ENCODE measurements around the gene FOSB.
A peak's percentile ranks its signal among the peaks of the same experiment; 100 is the strongest.
"Not testable (repeated sequence)": the region's sequence is repeated elsewhere in the genome, so short reads cannot be mapped to it uniquely, and the experiment has no call there.

Gene FOSB

DNA sequence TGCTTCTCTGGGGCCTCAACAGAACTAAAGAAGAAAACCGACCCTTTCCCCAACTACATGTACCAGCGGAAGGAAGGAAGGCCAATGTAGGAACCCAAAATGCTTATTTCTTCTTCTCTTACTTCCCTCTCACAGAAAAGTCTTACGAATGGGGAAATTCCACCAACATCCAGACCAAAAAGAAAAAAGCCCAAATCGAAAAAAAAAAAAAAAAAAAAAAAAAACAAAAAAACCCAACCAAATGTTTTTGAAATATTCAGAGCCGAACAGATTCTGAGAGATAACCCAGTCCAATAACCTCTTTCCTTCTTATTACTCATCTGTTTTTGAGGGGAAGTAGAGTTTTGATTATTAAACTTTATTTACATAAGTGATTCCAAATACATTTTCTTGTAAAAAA, 34.3 kb downstream of the FOSB start:
- Mint-ChIP-seq H3K27ac (peak overlapping the region; percentile 90), H3K9me3 (no peaks in the 10 kb centered on the region), H3K4me1 (ENCODE audit: low read depth) (peaks cover 78% of the 10 kb centered on the region), H3K36me3 (ENCODE audit: low read depth) (peaks cover 7% of the 10 kb centered on the region), H3K27me3 (peaks cover 24% of the 10 kb centered on the region), H3K4me3 (peak overlapping the region; percentile 11)
- intact Hi-C loops (cut with micrococcal nuclease) = no loop called here

DNA sequence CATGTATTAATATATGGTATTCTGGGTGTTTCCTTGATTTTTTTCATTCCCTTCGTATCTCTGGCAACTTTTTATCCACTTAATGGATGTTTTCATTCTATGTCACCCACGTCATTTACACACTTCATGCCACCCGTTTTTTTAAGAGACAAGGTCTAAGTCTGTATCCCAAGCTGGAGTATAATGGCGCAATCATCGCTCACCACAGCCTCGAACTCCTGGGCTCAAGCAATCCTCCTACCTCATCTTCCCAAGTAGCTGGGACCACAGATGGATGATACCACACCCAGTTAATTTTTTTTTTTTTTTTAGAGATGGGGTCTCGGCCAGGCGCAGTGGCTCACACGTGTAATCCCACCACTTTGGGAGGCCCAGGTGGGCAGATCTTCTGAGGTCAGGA, 36.1 kb downstream of the FOSB start:
- Mint-ChIP-seq H3K27ac (peak overlapping the region; percentile 90), H3K4me1 (ENCODE audit: low read depth) (peaks cover 62% of the 10 kb centered on the region), H3K36me3 (ENCODE audit: low read depth) (peaks cover 23% of the 10 kb centered on the region), H3K4me3 (no peak overlapping the region), H3K9me3 (no peaks in the 10 kb centered on the region), H3K27me3 (peaks cover 8% of the 10 kb centered on the region)
- intact Hi-C loops (cut with micrococcal nuclease) = no loop called here

DNA sequence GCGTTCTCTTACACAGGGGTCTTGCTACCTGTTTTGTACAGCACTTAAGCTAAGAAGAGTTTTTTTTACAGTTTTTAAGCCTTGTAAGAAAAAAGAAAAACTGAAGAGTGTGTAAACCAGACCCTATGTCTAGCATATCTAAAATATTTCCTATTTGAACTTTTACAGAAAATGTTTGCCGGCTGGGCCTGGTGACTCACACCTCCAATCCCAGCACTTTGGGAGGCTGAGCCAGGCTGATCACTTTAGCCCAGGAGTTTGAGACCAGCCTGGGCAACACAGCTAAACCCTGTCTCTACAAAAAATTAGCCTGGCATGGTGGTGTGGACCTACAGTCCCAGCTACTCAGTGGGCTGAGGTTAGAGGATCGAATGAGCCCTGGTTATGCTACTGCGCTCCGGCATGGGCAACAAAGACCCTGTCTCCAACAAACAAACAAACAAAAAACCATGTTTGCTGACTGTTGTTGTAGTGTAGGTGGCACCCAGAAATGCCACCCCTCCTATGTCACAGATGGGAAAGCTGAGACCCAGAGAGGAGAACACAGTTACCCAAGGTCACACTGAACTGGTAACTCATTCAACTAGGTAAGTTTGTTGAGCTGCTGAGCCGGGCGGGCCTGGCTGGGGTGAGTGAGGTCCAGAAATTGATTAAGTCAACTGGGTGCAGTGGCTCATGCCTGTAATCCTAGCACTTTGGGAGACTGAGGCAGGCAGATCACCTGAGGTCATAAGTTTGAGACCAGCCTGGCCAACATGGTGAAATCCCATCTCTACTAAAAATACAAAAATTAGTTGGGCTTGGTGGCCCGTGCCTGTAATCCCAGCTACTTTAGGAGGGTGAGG, 37.6 kb downstream of the FOSB start:
- Mint-ChIP-seq H3K36me3 (ENCODE audit: low read depth) (peaks cover 38% of the 10 kb centered on the region), H3K4me1 (ENCODE audit: low read depth) (peaks cover 62% of the 10 kb centered on the region), H3K27ac (peak overlapping the region; percentile 94), H3K27me3 (no peaks in the 10 kb centered on the region), H3K9me3 (no peaks in the 10 kb centered on the region), H3K4me3 (peak overlapping the region; percentile 59)
- intact Hi-C loops (cut with micrococcal nuclease) = no loop called here

- peaks cover 62% of the 10 kb centered on the region for H3K4me1 Mint-ChIP-seq (ENCODE audit: low read depth)
- no peaks in the 10 kb centered on the region for H3K27me3 Mint-ChIP-seq
- H3K4me3 Mint-ChIP-seq = peak overlapping the region; percentile 59
- no peaks in the 10 kb centered on the region for H3K9me3 Mint-ChIP-seq
- H3K36me3 Mint-ChIP-seq (ENCODE audit: low read depth) = peaks cover 44% of the 10 kb centered on the region
- peak overlapping the region; percentile 94 for H3K27ac Mint-ChIP-seq
- intact Hi-C loops (cut with micrococcal nuclease) = no loop called here
Measured at GRCh38 chr19:45505996-45506245, 38.1 kb downstream of the FOSB start.

GRCh38 chr19:45506246-45506988, 38.6 kb downstream of the FOSB start:
- peaks cover 49% of the 10 kb centered on the region for H3K36me3 Mint-ChIP-seq (ENCODE audit: low read depth)
- H3K4me3 Mint-ChIP-seq = peak overlapping the region; percentile 99
- no peaks in the 10 kb centered on the region for H3K27me3 Mint-ChIP-seq
- H3K9me3 Mint-ChIP-seq = no peaks in the 10 kb centered on the region
- H3K4me1 Mint-ChIP-seq (ENCODE audit: low read depth) = peaks cover 62% of the 10 kb centered on the region
- intact Hi-C loops (cut with micrococcal nuclease) = no loop called here
- H3K27ac Mint-ChIP-seq = peak overlapping the region; percentile 94

DNA sequence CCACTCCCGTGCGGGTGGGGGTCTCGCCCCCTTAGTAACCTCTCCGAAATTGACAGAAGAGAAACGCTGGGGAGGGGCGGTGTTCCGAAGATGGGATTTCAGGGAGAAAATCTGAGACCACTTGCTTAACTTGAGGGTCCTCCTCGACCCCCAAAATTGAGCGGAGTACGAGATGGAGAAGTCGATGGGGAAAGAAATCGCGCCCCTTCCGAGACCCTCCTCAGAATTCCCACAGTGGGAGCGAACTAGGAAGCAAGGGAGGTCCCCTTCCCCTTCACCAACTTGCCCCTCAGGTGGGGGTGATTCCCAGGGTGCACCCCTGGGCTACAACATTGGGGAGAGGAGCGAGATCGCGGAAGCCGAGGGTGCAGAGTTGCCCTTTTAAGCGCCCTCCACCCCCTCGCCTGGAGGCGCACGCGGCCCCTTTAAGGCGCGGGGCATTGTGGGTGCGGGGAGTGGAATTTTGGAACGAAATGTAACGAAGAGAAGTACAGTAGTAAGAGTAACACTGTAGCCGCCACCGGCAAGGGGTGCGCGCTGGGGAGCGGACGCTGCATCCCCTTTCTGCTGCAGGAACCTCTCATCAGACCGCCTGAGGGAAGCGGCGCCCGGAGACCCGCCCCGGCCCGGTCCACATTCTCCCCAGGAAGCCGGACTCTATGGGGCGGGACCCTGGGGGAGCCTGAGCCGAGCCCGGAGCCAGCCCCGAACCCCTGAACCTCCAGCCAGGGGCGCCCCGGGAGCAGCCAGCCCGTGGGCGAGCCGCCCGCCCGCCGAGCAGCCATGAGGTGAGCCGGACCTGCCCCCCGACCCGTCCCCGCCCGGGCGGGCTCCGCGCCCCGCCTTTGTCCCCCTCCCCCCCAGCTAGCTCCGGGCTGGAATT, 39.4 kb downstream of the FOSB start, which contains the start of gene VASP:
Gene VASP, plus strand, starts transcription at position 491 of the 883 bp plus-strand sequence. Its CDS starts 293 bp downstream, at position 784.
- H3K4me3 Mint-ChIP-seq = peak within 1 kb of the TSS; percentile 99
- intact Hi-C loops (cut with micrococcal nuclease) = no loop called here
- no peaks in the 10 kb centered on the region for H3K27me3 Mint-ChIP-seq
- no peaks in the 10 kb centered on the region for H3K9me3 Mint-ChIP-seq
- peaks cover 63% of the 10 kb centered on the region for H3K4me1 Mint-ChIP-seq (ENCODE audit: low read depth)
- H3K27ac Mint-ChIP-seq = peak within 1 kb of the TSS; percentile 94
- peaks cover 53% of the 10 kb centered on the region for H3K36me3 Mint-ChIP-seq (ENCODE audit: low read depth)

- no peaks in the 10 kb centered on the region for H3K27me3 Mint-ChIP-seq
- H3K27ac Mint-ChIP-seq = peak overlapping the region; percentile 94
- H3K4me1 Mint-ChIP-seq (ENCODE audit: low read depth) = peaks cover 63% of the 10 kb centered on the region
- H3K36me3 Mint-ChIP-seq (ENCODE audit: low read depth) = peaks cover 61% of the 10 kb centered on the region
- H3K4me3 Mint-ChIP-seq = peak overlapping the region; percentile 99
- intact Hi-C loops (cut with micrococcal nuclease) = loop anchor here (2.0 kb wide), 1 partner anchor 15 kb away; no protein-coding TSS in a partner anchor
- H3K9me3 Mint-ChIP-seq = no peaks in the 10 kb centered on the region
Measured at GRCh38 chr19:45507872-45508416, 40.1 kb downstream of the FOSB start.

DNA sequence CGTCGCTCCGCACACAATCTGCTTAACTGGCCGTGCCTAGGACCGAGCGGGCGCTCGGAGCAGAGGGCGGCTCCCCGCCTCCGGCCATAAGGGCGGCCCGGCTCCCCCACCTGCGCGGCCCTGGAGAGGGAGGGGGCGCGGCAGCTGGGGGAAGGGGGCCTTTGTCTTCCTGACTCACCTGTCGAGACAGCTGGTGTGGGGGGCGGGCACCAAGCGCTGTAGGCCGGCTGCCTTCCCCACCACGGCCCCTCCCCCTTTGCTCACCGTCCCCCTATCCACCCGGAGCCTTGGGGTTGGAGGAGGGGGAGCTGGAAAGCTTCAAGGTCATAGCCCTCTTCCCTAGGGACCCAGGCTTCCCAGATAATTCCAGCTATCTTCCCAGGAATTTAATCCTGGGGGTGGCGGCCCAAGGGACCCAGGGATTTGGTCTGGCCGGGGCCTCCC, 40.6 kb downstream of the FOSB start:
- Mint-ChIP-seq H3K36me3 (ENCODE audit: low read depth) (peaks cover 66% of the 10 kb centered on the region), H3K4me3 (peak overlapping the region; percentile 99), H3K27ac (peak overlapping the region; percentile 94), H3K27me3 (no peaks in the 10 kb centered on the region), H3K9me3 (no peaks in the 10 kb centered on the region), H3K4me1 (ENCODE audit: low read depth) (peaks cover 65% of the 10 kb centered on the region)
- intact Hi-C loops (cut with micrococcal nuclease) = loop anchor here (2.0 kb wide), 1 partner anchor 14 kb away; no protein-coding TSS in a partner anchor

- peaks cover 72% of the 10 kb centered on the region for H3K36me3 Mint-ChIP-seq (ENCODE audit: low read depth)
- intact Hi-C loops (cut with micrococcal nuclease) = loop anchor here (2.0 kb wide), 1 partner anchor 14 kb away; no protein-coding TSS in a partner anchor
- peak overlapping the region; percentile 99 for H3K4me3 Mint-ChIP-seq
- no peaks in the 10 kb centered on the region for H3K9me3 Mint-ChIP-seq
- H3K27ac Mint-ChIP-seq = peak overlapping the region; percentile 94
- no peaks in the 10 kb centered on the region for H3K27me3 Mint-ChIP-seq
- peaks cover 66% of the 10 kb centered on the region for H3K4me1 Mint-ChIP-seq (ENCODE audit: low read depth)
Measured at GRCh38 chr19:45508861-45509691, 41.3 kb downstream of the FOSB start.

DNA sequence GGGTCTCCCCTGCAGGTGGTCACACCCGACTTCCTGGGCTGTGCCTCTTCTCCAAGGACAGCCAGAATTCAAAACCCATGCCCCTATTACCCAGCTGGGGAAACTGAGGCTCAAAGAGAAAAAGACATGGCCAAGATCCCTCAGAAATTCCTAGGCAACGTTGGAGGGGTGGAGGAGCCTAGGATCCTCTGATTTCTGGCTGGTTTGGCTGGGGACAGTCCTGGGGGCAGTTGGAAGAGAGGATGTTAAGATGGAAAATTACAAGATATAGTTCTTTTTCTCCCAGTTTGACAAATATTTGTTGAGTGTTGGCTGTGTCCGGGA, 41.9 kb downstream of the FOSB start:
- Mint-ChIP-seq H3K27me3 (no peaks in the 10 kb centered on the region), H3K27ac (peak overlapping the region; percentile 94), H3K4me3 (peak overlapping the region; percentile 99), H3K36me3 (ENCODE audit: low read depth) (peaks cover 74% of the 10 kb centered on the region), H3K4me1 (ENCODE audit: low read depth) (peaks cover 68% of the 10 kb centered on the region), H3K9me3 (no peaks in the 10 kb centered on the region)
- intact Hi-C loops (cut with micrococcal nuclease) = loop anchor here (2.0 kb wide), 1 partner anchor 13 kb away; no protein-coding TSS in a partner anchor

DNA sequence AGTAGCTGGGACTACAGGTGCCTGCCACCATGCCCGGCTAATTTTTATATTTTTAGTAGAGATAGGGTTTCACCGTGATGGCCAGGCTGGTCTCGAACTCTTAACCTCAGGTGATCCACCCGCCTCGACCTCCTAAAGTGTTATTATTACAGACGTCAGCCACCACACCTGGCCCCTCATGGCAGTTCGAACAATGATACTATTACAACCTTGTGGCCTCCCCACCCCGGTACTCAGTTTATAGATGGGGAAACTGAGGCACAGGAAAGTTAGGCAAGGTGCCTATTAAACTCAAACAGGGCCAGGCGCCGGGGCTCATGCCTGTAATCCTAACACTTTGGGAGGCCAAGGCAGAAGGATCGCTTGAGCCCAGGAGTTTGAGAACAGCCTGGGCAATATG, 42.6 kb downstream of the FOSB start:
- H3K9me3 Mint-ChIP-seq; intact Hi-C loops (cut with micrococcal nuclease); H3K27me3 Mint-ChIP-seq: not testable (repeated sequence)
- Mint-ChIP-seq H3K27ac (peak overlapping the region; percentile 94), H3K4me1 (ENCODE audit: low read depth) (peaks cover 68% of the 10 kb centered on the region), H3K4me3 (peak overlapping the region; percentile 99), H3K36me3 (ENCODE audit: low read depth) (peaks cover 80% of the 10 kb centered on the region)

- Mint-ChIP-seq H3K9me3 (no peaks in the 10 kb centered on the region), H3K27me3 (no peaks in the 10 kb centered on the region), H3K27ac (peak overlapping the region; percentile 94), H3K36me3 (ENCODE audit: low read depth) (peaks cover 87% of the 10 kb centered on the region), H3K4me1 (ENCODE audit: low read depth) (peaks cover 68% of the 10 kb centered on the region), H3K4me3 (peak overlapping the region; percentile 99)
- intact Hi-C loops (cut with micrococcal nuclease) = no loop called here
Measured at GRCh38 chr19:45511074-45511473, 43.3 kb downstream of the FOSB start.
